ENCODE data around the gene BABAM2. TPM values are rescaled to one million over a fixed set of nuclear protein-coding genes. Genes with fewer than 3 reads are reported as not detected.

The BABAM2 gene
- total and polyA plus RNA-seq, 2 experiments from 2014 or later = 17.8 to 21.5 TPM

DNA sequence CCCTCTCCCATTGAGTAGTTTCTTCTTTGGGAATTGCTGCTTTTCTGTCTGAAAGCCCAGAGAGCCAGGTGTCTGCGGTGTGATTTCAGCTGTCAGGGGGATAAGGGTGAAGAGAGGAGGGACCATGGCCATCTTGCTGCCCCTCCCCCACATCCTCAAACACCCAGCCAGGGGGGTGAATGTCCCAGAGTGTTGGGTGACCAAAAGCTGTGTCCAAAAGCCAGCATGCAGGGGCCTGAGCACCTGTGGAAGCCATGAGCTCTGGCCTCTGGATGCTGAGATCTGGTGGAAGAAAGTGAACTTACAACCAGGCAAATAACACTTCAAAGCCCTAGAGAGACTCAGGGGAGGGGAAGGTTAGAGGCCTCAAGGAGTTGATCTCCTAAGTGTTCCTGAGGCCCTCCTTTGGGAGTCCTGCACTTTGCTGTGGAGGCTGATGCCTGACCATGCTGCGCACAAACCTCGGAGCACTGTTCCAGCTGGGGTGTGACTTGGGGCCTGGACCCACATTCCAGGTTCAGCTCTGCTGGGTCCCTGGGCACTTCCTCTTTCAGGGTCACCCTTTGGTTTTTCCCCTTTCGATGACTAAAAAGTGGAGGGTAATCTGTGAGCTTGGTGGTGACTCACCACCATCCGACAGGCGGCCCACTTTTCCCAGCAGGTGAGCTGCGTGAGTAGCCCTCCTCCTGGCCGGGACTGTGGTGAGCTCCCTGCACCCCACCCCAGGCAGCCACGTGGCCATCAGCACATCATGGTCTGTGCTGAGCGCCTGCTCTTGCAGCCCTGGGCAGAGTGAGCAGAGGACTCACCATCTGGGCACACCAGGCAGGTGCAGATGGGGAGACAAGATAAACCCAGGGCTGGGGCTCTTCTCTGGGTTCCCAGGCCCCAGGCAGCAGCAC is 435.3 kb downstream of the BABAM2 start:
- no peak overlapping the region for H3K4me2 ChIP-seq
- peaks cover 39% of the 10 kb centered on the region for H3K4me1 Mint-ChIP-seq
- no peak overlapping the region for H3K4me3 Mint-ChIP-seq
- no peaks in the 10 kb centered on the region for H3K9me3 Mint-ChIP-seq
- no peaks in the 10 kb centered on the region for H3K36me3 Mint-ChIP-seq (ENCODE audit: low read depth)
- H2AFZ ChIP-seq = no peak overlapping the region
- peaks cover 5% of the 10 kb centered on the region for H3K27me3 Mint-ChIP-seq (ENCODE audit: insufficient read depth, low read depth, poor library complexity)
- no peaks in the 10 kb centered on the region for H4K20me1 ChIP-seq (replicated peaks; ENCODE audit: insufficient read depth)
- no peak overlapping the region for H3K4me3 ChIP-seq
- no peak for TF ChIP-seq EZH2phosphoT487 (IDR thresholded peaks at IDR 0.05; ENCODE audit: unreplicated experiment)
- no peak for TF ChIP-seq ZNF114 (CRISPR knock-in tag; IDR thresholded peaks at IDR 0.05)
- no peak for TF ChIP-seq CREB1 (CRISPR knock-in tag; IDR thresholded peaks at IDR 0.05; ENCODE audit: low read depth)
- TF ChIP-seq ZNF462 (CRISPR knock-in tag; IDR thresholded peaks at IDR 0.05) = no peak
- TF ChIP-seq, protein P1, sequence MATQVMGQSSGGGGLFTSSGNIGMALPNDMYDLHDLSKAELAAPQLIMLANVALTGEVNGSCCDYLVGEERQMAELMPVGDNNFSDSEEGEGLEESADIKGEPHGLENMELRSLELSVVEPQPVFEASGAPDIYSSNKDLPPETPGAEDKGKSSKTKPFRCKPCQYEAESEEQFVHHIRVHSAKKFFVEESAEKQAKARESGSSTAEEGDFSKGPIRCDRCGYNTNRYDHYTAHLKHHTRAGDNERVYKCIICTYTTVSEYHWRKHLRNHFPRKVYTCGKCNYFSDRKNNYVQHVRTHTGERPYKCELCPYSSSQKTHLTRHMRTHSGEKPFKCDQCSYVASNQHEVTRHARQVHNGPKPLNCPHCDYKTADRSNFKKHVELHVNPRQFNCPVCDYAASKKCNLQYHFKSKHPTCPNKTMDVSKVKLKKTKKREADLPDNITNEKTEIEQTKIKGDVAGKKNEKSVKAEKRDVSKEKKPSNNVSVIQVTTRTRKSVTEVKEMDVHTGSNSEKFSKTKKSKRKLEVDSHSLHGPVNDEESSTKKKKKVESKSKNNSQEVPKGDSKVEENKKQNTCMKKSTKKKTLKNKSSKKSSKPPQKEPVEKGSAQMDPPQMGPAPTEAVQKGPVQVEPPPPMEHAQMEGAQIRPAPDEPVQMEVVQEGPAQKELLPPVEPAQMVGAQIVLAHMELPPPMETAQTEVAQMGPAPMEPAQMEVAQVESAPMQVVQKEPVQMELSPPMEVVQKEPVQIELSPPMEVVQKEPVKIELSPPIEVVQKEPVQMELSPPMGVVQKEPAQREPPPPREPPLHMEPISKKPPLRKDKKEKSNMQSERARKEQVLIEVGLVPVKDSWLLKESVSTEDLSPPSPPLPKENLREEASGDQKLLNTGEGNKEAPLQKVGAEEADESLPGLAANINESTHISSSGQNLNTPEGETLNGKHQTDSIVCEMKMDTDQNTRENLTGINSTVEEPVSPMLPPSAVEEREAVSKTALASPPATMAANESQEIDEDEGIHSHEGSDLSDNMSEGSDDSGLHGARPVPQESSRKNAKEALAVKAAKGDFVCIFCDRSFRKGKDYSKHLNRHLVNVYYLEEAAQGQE (IDR thresholded peaks at IDR 0.05; ENCODE audit: unreplicated experiment) = no peak
- no peaks in the 10 kb centered on the region for H3K9me2 ChIP-seq (ENCODE audit: insufficient read depth)
- H3K27ac ChIP-seq (ENCODE audit: low read depth) = no peak overlapping the region
- no peaks in the 10 kb centered on the region for H3K27me3 ChIP-seq (ENCODE audit: insufficient read depth)
- H3K27ac Mint-ChIP-seq = no peak overlapping the region
- DNase-seq (ENCODE audit: low spot score) (no peak), ATAC-seq (no peak)
- H3K36me3 ChIP-seq (ENCODE audit: insufficient read depth) = no peaks in the 10 kb centered on the region
- peaks cover 10% of the 10 kb centered on the region; the same call in 1 of the 2 replicates for H3K4me1 ChIP-seq (ENCODE audit: insufficient read depth)
- H3F3A ChIP-seq (replicated peaks; ENCODE audit: low read depth) = no peaks in the 10 kb centered on the region
- no peaks in the 10 kb centered on the region for H3K79me2 ChIP-seq (replicated peaks; ENCODE audit: insufficient read depth)
